ENCODE data around the gene TBC1D22A.

Gene TBC1D22A

DNA sequence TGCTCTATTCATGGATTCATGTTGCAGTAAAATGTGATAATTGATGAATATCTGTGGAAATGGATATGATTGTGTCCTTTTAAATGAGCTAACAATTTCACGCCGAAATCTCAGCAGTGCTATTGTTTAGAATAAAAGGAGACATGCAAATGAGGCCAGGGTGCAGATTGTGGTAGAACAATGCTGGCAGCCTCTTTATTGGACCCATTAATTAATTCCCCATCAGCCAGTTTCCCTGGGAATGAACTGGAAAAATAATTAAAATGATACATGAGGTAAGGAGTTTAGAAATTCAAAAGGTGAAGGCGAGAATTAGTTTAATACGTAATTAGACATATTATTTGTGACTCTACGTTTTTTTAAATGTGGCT, 306.2 kb downstream of the TBC1D22A start:
- no peak for DNase-seq
- no peaks in the 10 kb centered on the region for H3K27me3 ChIP-seq (replicated peaks; ENCODE audit: insufficient read depth, low read length)

GRCh38 chr22:47069270-47069669, 306.8 kb downstream of the TBC1D22A start:
- no peaks in the 10 kb centered on the region for H3K9me2 ChIP-seq (replicated peaks; ENCODE audit: insufficient read depth, low read length)

More for the DNA sequence above, 306.2 kb downstream of the TBC1D22A start:
- no peak overlapping the region for H2AFZ ChIP-seq (ENCODE audit: low read length)
- TF ChIP-seq, protein P1, sequence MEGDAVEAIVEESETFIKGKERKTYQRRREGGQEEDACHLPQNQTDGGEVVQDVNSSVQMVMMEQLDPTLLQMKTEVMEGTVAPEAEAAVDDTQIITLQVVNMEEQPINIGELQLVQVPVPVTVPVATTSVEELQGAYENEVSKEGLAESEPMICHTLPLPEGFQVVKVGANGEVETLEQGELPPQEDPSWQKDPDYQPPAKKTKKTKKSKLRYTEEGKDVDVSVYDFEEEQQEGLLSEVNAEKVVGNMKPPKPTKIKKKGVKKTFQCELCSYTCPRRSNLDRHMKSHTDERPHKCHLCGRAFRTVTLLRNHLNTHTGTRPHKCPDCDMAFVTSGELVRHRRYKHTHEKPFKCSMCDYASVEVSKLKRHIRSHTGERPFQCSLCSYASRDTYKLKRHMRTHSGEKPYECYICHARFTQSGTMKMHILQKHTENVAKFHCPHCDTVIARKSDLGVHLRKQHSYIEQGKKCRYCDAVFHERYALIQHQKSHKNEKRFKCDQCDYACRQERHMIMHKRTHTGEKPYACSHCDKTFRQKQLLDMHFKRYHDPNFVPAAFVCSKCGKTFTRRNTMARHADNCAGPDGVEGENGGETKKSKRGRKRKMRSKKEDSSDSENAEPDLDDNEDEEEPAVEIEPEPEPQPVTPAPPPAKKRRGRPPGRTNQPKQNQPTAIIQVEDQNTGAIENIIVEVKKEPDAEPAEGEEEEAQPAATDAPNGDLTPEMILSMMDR (IDR thresholded peaks at IDR 0.05; ENCODE audit: low read length) = no peak
- TF ChIP-seq EZH2 (optimal IDR thresholded peaks at IDR 0.05; ENCODE audit: low read depth, low read length) = no peak
- no peak for TF ChIP-seq EZH2phosphoT487 (IDR thresholded peaks at IDR 0.05; ENCODE audit: low read length)
- H3K9me2 ChIP-seq (replicated peaks; ENCODE audit: insufficient read depth, low read length) = no peaks in the 10 kb centered on the region
- H3K27ac ChIP-seq (ENCODE audit: low read length) = no peak overlapping the region
- H3K9ac ChIP-seq (ENCODE audit: low read length) = no peak overlapping the region
- no peaks in the 10 kb centered on the region for H3K9me3 ChIP-seq (replicated peaks; ENCODE audit: insufficient read depth, low read length)
- no peak overlapping the region for H3K4me2 ChIP-seq (ENCODE audit: low read depth, low read length)
- no peak overlapping the region for H3K4me3 ChIP-seq (ENCODE audit: low read length)
- no peaks in the 10 kb centered on the region for H4K20me1 ChIP-seq (ENCODE audit: insufficient read depth, low read length)
- H3K4me1 ChIP-seq (ENCODE audit: low read length) = no peaks in the 10 kb centered on the region
- no peaks in the 10 kb centered on the region for H3K79me2 ChIP-seq (ENCODE audit: low read length)
- H3K36me3 ChIP-seq (replicated peaks; ENCODE audit: insufficient read depth, low read length) = no peaks in the 10 kb centered on the region
- no peaks in the 10 kb centered on the region for H3F3A ChIP-seq (ENCODE audit: insufficient read depth, low read length)

DNA sequence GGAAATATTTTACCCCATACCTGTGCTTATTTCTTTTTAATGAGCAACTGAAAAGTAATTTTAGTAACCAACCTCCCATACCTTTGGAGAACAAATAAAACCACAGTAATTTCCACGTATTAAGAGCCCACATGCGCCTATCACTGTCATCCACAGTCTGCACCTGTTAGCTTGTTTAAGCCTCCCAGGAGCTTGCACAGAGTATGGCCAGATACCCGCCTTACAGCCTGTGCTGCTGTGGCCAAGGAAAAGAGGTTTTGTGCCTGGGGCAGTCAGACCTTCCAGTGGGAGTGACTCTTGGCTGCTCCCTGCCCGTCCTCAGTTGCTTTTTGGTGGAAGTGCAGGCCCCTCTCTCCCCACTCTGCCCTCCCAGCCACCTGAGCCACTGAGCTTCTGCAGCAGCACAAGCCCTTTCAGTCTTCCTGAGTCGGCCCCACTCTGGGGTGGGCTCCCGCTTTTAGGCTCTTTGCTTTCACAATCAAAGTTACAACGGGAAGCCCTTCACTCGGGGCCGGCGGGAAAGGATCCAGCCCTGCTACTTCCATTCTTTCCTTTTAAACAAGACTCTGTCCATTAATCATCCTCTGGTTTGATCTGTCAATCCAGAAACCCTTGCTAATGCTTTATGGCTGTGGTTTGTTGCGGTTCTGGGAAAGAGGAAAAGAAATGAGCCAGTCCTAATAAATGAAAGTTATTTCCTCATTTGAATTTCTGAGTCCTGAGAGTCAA, 308.8 kb downstream of the TBC1D22A start:
- H3K4me1 ChIP-seq (ENCODE audit: low read length) = no peaks in the 10 kb centered on the region
- H3K36me3 ChIP-seq (replicated peaks; ENCODE audit: insufficient read depth, low read length) = no peaks in the 10 kb centered on the region
- H3K9me2 ChIP-seq (replicated peaks; ENCODE audit: insufficient read depth, low read length) = no peaks in the 10 kb centered on the region
- H3F3A ChIP-seq (ENCODE audit: insufficient read depth, low read length) = no peaks in the 10 kb centered on the region
- no peak overlapping the region for H3K9ac ChIP-seq (ENCODE audit: low read length)
- H3K4me3 ChIP-seq (ENCODE audit: low read length) = no peak overlapping the region
- H4K20me1 ChIP-seq (ENCODE audit: insufficient read depth, low read length) = no peaks in the 10 kb centered on the region
- no peak overlapping the region for H3K4me2 ChIP-seq (ENCODE audit: low read depth, low read length)
- H2AFZ ChIP-seq (ENCODE audit: low read length) = no peak overlapping the region
- H3K27ac ChIP-seq (ENCODE audit: low read length) = no peak overlapping the region
- H3K79me2 ChIP-seq (ENCODE audit: low read length) = no peaks in the 10 kb centered on the region
- TF ChIP-seq EZH2 (optimal IDR thresholded peaks at IDR 0.05; ENCODE audit: low read depth, low read length) (no peak), EZH2phosphoT487 (IDR thresholded peaks at IDR 0.05; ENCODE audit: low read length) (no peak)
- TF ChIP-seq, protein P1 (IDR thresholded peaks at IDR 0.05; ENCODE audit: low read length) = no peak
- DNase-seq = no peak
- H3K9me3 ChIP-seq (replicated peaks; ENCODE audit: insufficient read depth, low read length) = no peaks in the 10 kb centered on the region
- H3K27me3 ChIP-seq (replicated peaks; ENCODE audit: insufficient read depth, low read length) = no peaks in the 10 kb centered on the region

More at GRCh38 chr22:47069270-47069669, 306.8 kb downstream of the TBC1D22A start:
- TF ChIP-seq EZH2phosphoT487 (IDR thresholded peaks at IDR 0.05; ENCODE audit: low read length) = no peak
- TF ChIP-seq EZH2 (optimal IDR thresholded peaks at IDR 0.05; ENCODE audit: low read depth, low read length) = no peak
- TF ChIP-seq, protein P1 (IDR thresholded peaks at IDR 0.05; ENCODE audit: low read length) = no peak
- no peaks in the 10 kb centered on the region for H3K79me2 ChIP-seq (ENCODE audit: low read length)
- H2AFZ ChIP-seq (ENCODE audit: low read length) = no peak overlapping the region
- H3K36me3 ChIP-seq (replicated peaks; ENCODE audit: insufficient read depth, low read length) = no peaks in the 10 kb centered on the region
- H3F3A ChIP-seq (ENCODE audit: insufficient read depth, low read length) = no peaks in the 10 kb centered on the region
- no peaks in the 10 kb centered on the region for H3K4me1 ChIP-seq (ENCODE audit: low read length)
- no peaks in the 10 kb centered on the region for H3K27me3 ChIP-seq (replicated peaks; ENCODE audit: insufficient read depth, low read length)
- no peak for DNase-seq
- H3K4me3 ChIP-seq (ENCODE audit: low read length) = no peak overlapping the region
- no peaks in the 10 kb centered on the region for H3K9me3 ChIP-seq (replicated peaks; ENCODE audit: insufficient read depth, low read length)
- no peaks in the 10 kb centered on the region for H4K20me1 ChIP-seq (ENCODE audit: insufficient read depth, low read length)
- no peak overlapping the region for H3K4me2 ChIP-seq (ENCODE audit: low read depth, low read length)
- H3K27ac ChIP-seq (ENCODE audit: low read length) = no peak overlapping the region
- no peak overlapping the region for H3K9ac ChIP-seq (ENCODE audit: low read length)
